ENCODE measurements around the gene NAA20. TPM values are rescaled to one million over a fixed set of nuclear protein-coding genes. Genes with fewer than 3 reads are reported as not detected.

NAA20 gene
- polyA plus RNA-seq, 3 donors, result 39.4 to 103 (median 94.0) TPM

GRCh38 chr20:20018366-20018765 is 1.2 kb downstream of the NAA20 start:
- H2AFZ ChIP-seq (ENCODE audit: insufficient read depth, low read depth, low read length, poor library complexity, severe bottlenecking), result no peak overlapping the region
- H4K20me1 ChIP-seq (ENCODE audit: insufficient read depth, low read length), result peaks cover 40% of the 10 kb centered on the region
- DNase-seq, result no peak
- no peaks in the 10 kb centered on the region for H3K27me3 Mint-ChIP-seq (ENCODE audit: low read depth in 3 of 3)
- peaks cover 62% of the 10 kb centered on the region for H3K79me2 ChIP-seq (ENCODE audit: insufficient read depth, low read length)
- peak overlapping the region in 3 of 7 donors; percentile 4 to 83 (median 74) for H3K27ac Mint-ChIP-seq
- H3K36me3 ChIP-seq (replicated peaks in 1 of 2; ENCODE audit: control insufficient read depth in 1 of 2, insufficient read depth in 2 of 2, low read length in 2 of 2), result peaks cover 11 to 21% of the 10 kb centered on the region in 2 donors
- H3K9me3 Mint-ChIP-seq, result peaks cover 0 to 2% (median 0%) of the 10 kb centered on the region in 7 donors
- peak overlapping the region in 1 of 3 experiments; percentile 93 for H3K4me3 ChIP-seq (replicated peaks in 1 of 3; ENCODE audit: low read depth in 2 of 3, low read length in 3 of 3)
- peaks cover 32 to 39% of the 10 kb centered on the region in 2 donors for H3K4me1 ChIP-seq (ENCODE audit: control insufficient read depth in 1 of 2, insufficient read depth in 2 of 2, low read length in 2 of 2)
- peaks cover 5 to 30% of the 10 kb centered on the region in 2 donors for H3K36me3 Mint-ChIP-seq
- no peaks in the 10 kb centered on the region for H3K9me3 ChIP-seq (replicated peaks in 1 of 2; ENCODE audit: control insufficient read depth in 1 of 2, insufficient read depth in 1 of 2, low read length in 2 of 2)
- intact Hi-C loops (cut with micrococcal nuclease), result no loop called here
- peak overlapping the region; percentile 88 for H3K9ac ChIP-seq (ENCODE audit: insufficient read depth, low read length, poor library complexity, severe bottlenecking)
- peak overlapping the region in 1 of 2 donors; percentile 84 for H3K27ac ChIP-seq (ENCODE audit: low read depth in 1 of 2, low read length in 2 of 2)
- TF ChIP-seq, protein P1, sequence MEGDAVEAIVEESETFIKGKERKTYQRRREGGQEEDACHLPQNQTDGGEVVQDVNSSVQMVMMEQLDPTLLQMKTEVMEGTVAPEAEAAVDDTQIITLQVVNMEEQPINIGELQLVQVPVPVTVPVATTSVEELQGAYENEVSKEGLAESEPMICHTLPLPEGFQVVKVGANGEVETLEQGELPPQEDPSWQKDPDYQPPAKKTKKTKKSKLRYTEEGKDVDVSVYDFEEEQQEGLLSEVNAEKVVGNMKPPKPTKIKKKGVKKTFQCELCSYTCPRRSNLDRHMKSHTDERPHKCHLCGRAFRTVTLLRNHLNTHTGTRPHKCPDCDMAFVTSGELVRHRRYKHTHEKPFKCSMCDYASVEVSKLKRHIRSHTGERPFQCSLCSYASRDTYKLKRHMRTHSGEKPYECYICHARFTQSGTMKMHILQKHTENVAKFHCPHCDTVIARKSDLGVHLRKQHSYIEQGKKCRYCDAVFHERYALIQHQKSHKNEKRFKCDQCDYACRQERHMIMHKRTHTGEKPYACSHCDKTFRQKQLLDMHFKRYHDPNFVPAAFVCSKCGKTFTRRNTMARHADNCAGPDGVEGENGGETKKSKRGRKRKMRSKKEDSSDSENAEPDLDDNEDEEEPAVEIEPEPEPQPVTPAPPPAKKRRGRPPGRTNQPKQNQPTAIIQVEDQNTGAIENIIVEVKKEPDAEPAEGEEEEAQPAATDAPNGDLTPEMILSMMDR (IDR thresholded peaks at IDR 0.05), result no peak
- H3K4me1 Mint-ChIP-seq, result peaks cover 50% of the 10 kb centered on the region
- H3K4me3 Mint-ChIP-seq, result peak overlapping the region; percentile 87 to 93
- H3K4me2 ChIP-seq (replicated peaks; ENCODE audit: extremely low read depth, low read length, poor library complexity, severe bottlenecking), result peak overlapping the region; percentile 95
- no peaks in the 10 kb centered on the region for H3K27me3 ChIP-seq (ENCODE audit: control insufficient read depth in 2 of 2, insufficient read depth in 2 of 2, low read length in 2 of 2)
- WGBS (ENCODE audit: insufficient coverage), result 87% methylated on average over 8 of the region's 8 CpGs

DNA sequence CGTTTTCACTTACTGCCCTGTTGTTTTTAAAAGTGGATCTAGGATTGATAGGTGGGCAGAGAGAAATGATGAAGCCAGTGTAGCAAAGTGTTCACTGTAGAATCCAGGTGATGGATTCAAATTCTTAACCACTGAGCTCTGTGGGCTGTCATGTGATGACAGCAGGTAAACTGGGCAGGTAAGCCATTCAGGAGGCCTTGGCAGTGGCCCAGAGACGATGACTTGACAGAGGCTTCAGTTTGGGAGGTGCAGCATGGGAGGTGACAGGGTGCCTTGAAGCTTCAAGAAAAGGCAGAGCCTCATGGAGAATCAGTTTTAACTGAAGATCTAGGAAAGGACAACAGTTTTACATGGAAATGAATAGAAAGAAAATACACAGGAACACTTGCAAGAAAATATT is 2.0 kb downstream of the NAA20 start:
- no peak for DNase-seq
- intact Hi-C loops (cut with micrococcal nuclease), result no loop called here
- peaks cover 48% of the 10 kb centered on the region for H4K20me1 ChIP-seq (ENCODE audit: insufficient read depth, low read length)
- peaks cover 8 to 34% of the 10 kb centered on the region in 2 donors for H3K36me3 Mint-ChIP-seq
- TF ChIP-seq, protein P1 (IDR thresholded peaks at IDR 0.05), result no peak
- H3K27me3 ChIP-seq (ENCODE audit: control insufficient read depth in 2 of 2, insufficient read depth in 2 of 2, low read length in 2 of 2), result no peaks in the 10 kb centered on the region
- peaks cover 70% of the 10 kb centered on the region for H3K79me2 ChIP-seq (ENCODE audit: insufficient read depth, low read length)
- peaks cover 50% of the 10 kb centered on the region for H3K4me1 Mint-ChIP-seq
- no peak overlapping the region for H2AFZ ChIP-seq (ENCODE audit: insufficient read depth, low read depth, low read length, poor library complexity, severe bottlenecking)
- no peak overlapping the region for H3K4me3 Mint-ChIP-seq
- no peak overlapping the region for H3K4me3 ChIP-seq (replicated peaks in 1 of 3; ENCODE audit: low read depth in 2 of 3, low read length in 3 of 3)
- peak overlapping the region; percentile 6 for H3K9ac ChIP-seq (ENCODE audit: insufficient read depth, low read length, poor library complexity, severe bottlenecking)
- WGBS (ENCODE audit: insufficient coverage), result no CpG with 5 or more reads among the region's 2 CpGs
- peaks cover 12 to 29% of the 10 kb centered on the region in 2 donors for H3K36me3 ChIP-seq (replicated peaks in 1 of 2; ENCODE audit: control insufficient read depth in 1 of 2, insufficient read depth in 2 of 2, low read length in 2 of 2)
- peak overlapping the region in 5 of 7 donors; percentile 21 to 81 (median 63) for H3K27ac Mint-ChIP-seq
- no peak overlapping the region for H3K4me2 ChIP-seq (replicated peaks; ENCODE audit: extremely low read depth, low read length, poor library complexity, severe bottlenecking)
- peaks cover 0 to 2% (median 0%) of the 10 kb centered on the region in 7 donors for H3K9me3 Mint-ChIP-seq
- no peaks in the 10 kb centered on the region for H3K27me3 Mint-ChIP-seq (ENCODE audit: low read depth in 3 of 3)
- peaks cover 32 to 39% of the 10 kb centered on the region in 2 donors for H3K4me1 ChIP-seq (ENCODE audit: control insufficient read depth in 1 of 2, insufficient read depth in 2 of 2, low read length in 2 of 2)
- no peaks in the 10 kb centered on the region for H3K9me3 ChIP-seq (replicated peaks in 1 of 2; ENCODE audit: control insufficient read depth in 1 of 2, insufficient read depth in 1 of 2, low read length in 2 of 2)
- peak overlapping the region in 1 of 2 donors; percentile 84 for H3K27ac ChIP-seq (ENCODE audit: low read depth in 1 of 2, low read length in 2 of 2)
